ENCODE data around the gene SH3RF3.
A peak's percentile ranks its signal among the peaks of the same experiment; 100 is the strongest.

SH3RF3 gene

DNA sequence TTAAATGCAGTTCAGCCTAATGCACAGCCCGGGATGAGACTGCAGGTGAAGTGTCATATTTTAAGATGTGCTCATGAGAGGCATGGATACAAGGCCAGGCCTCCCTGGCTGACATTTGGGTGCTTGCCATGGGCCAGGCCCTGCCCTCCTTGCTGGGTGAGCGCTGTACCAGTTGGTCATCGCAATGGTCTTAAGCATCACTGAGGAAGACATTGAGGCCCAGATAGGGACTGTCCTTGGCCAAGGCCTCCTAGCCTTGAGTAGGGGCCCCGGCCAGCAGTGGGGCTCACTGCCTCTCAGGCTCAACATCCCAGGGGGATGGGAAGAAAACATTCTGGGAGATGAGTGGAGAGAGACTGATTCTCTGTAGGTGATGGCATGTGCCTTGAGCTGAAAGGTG, 184.3 kb downstream of the SH3RF3 start:
- Histone ChIP-seq H3K27ac (ENCODE audit: low read depth, low read length, severe bottlenecking) (no peak overlapping the region), H3K4me1 (ENCODE audit: control insufficient read depth, insufficient read depth, low read length, poor library complexity, severe bottlenecking) (peaks cover 7% of the 10 kb centered on the region), H3K9me3 (ENCODE audit: control insufficient read depth, low read length) (no peaks in the 10 kb centered on the region), H3K4me3 (ENCODE audit: extremely low read depth, insufficient read depth, low read length, poor library complexity, severe bottlenecking) (no peak overlapping the region), H3K36me3 (ENCODE audit: control insufficient read depth, insufficient read depth, low read length) (no peaks in the 10 kb centered on the region)
- WGBS, 2 experiments (ENCODE audit: insufficient coverage in 2 of 2) = 92 to 100% methylated on average over 4 of the region's 4 CpGs

DNA sequence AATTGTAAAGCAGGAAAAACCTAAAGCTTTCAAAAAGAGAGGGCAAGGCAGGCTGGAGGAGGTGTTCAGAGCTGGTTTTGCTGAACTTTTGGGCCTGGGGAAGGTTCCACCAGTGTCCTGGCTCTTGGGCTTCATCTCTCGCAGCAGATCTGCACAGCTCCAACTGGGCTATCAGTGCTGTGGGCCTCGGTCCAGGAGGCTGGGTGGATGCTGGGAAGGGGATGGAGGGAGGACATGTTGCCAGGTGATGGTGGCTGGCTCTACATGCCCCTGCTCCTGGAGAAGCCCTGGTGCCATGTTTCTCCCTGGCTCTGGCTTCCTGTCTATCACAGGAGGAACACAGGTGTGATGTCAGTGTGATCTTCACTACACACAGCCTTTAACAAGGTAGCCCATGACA, 187.1 kb downstream of the SH3RF3 start:
- H3K4me3 ChIP-seq (ENCODE audit: extremely low read depth, insufficient read depth, low read length, poor library complexity, severe bottlenecking) = no peak overlapping the region
- H3K9me3 ChIP-seq (ENCODE audit: control insufficient read depth, low read length) = no peaks in the 10 kb centered on the region
- no peaks in the 10 kb centered on the region for H3K36me3 ChIP-seq (ENCODE audit: control insufficient read depth, insufficient read depth, low read length)
- no peak overlapping the region for H3K27ac ChIP-seq (ENCODE audit: low read depth, low read length, severe bottlenecking)
- 40 to 100% methylated on average over 1 of the region's 2 CpGs for WGBS, 2 experiments (ENCODE audit: insufficient coverage in 2 of 2)
- H3K4me1 ChIP-seq (ENCODE audit: control insufficient read depth, insufficient read depth, low read length, poor library complexity, severe bottlenecking) = peaks cover 9% of the 10 kb centered on the region

DNA sequence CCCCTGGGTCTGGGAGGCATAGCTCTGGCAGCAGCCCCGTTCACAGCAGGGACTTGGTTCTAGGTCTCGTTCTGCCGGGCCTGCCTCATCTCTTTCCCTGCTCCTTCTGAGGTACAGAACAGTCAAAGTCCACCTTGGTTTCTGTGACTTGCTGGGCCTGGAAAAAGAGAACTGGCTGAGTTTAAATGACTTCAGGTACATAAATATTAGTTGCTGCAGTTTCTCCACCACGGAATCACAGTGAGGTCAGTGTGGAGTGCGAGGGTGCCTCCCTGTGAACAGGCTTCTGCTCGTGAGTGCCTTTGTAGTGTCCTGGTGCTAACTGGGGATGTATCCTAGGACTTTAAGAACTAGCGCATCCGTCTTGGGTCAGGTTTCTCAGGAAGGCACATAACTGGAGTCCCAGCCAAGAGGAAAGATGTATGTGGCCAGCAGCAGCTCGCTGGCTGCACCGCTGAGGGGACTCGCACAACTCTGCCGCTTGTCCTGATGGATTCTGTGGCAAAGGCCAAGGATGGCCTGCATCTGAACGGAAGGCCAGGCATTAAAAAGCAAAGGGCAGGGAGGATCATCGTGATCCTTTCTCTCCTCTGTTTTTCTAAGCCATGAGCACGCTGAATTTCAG, 188.6 kb downstream of the SH3RF3 start:
- WGBS, 2 experiments (ENCODE audit: insufficient coverage in 2 of 2) = 94 to 97% methylated on average over 15 of the region's 15 CpGs
- Histone ChIP-seq H3K4me1 (ENCODE audit: control insufficient read depth, insufficient read depth, low read length, poor library complexity, severe bottlenecking) (peaks cover 18% of the 10 kb centered on the region), H3K27ac (ENCODE audit: low read depth, low read length, severe bottlenecking) (no peak overlapping the region), H3K36me3 (ENCODE audit: control insufficient read depth, insufficient read depth, low read length) (no peaks in the 10 kb centered on the region), H3K4me3 (ENCODE audit: extremely low read depth, insufficient read depth, low read length, poor library complexity, severe bottlenecking) (no peak overlapping the region), H3K9me3 (ENCODE audit: control insufficient read depth, low read length) (no peaks in the 10 kb centered on the region)

DNA sequence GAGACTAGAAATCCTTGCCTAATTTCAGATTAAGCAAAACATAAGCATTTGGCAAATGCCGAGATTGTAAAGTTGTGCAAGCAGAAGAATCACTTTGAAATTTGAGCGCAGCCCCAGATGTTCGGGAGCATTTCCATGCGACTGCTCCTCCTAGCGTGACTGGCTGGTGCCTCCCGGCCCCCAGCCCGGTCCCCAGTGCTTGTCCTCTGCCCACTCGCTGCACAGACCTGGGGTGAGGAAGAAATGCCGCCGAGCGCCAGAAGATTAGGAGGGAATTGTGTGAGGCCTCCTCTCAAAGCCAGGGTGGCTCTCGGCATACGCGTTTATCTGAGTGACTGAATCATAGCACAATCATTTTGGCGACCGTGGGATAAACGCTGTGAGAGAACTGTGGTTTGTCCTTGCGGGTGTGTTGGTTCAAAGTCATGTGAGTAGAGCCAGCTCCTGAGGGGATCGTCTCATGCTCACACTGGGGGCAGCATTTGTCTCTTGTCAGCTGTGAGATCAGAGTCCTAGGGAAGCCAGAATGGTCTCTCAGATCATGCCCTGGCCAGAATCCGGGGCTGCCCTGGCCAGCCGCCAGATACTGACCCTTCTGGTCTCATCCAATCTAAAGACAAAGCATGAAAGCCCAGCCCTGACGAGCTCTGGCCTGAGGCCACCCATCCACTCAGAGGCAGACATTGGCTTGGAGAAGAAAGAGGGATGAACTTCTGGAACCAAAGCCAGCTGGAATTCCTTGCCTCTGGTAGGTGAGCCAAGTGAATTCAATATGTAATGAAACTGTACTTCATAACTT, 189.3 kb downstream of the SH3RF3 start:
- H3K9me3 ChIP-seq (ENCODE audit: control insufficient read depth, low read length) = no peaks in the 10 kb centered on the region
- H3K4me1 ChIP-seq (ENCODE audit: control insufficient read depth, insufficient read depth, low read length, poor library complexity, severe bottlenecking) = peaks cover 20% of the 10 kb centered on the region
- H3K4me3 ChIP-seq (ENCODE audit: extremely low read depth, insufficient read depth, low read length, poor library complexity, severe bottlenecking) = no peak overlapping the region
- H3K27ac ChIP-seq (ENCODE audit: low read depth, low read length, severe bottlenecking) = no peak overlapping the region
- no peaks in the 10 kb centered on the region for H3K36me3 ChIP-seq (ENCODE audit: control insufficient read depth, insufficient read depth, low read length)
- 85 to 89% methylated on average over 15 to 18 of the region's 22 CpGs for WGBS, 2 experiments (ENCODE audit: insufficient coverage in 2 of 2)

DNA sequence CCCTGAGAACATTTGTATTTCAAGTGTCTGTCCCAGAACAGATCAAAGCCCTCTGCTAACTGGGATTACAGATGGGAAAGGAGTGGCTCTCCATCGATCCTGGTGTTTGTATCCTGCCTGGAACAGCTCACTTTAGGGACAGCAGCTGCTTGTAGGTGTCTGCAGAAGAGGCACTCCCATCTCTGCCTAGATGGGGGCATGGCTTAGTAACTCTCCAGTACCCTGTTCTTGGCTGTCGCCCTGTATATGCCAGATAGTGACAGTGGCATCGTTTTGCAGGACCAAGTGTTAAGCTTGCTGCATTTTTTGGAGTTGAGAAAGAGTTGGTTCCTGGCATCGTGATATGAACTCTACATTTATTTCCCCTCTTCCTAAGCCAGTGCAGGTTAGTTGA, 189.9 kb downstream of the SH3RF3 start:
- Histone ChIP-seq H3K27ac (ENCODE audit: low read depth, low read length, severe bottlenecking) (no peak overlapping the region), H3K9me3 (ENCODE audit: control insufficient read depth, low read length) (no peaks in the 10 kb centered on the region), H3K36me3 (ENCODE audit: control insufficient read depth, insufficient read depth, low read length) (no peaks in the 10 kb centered on the region), H3K4me3 (ENCODE audit: extremely low read depth, insufficient read depth, low read length, poor library complexity, severe bottlenecking) (no peak overlapping the region), H3K4me1 (ENCODE audit: control insufficient read depth, insufficient read depth, low read length, poor library complexity, severe bottlenecking) (peaks cover 20% of the 10 kb centered on the region)
- 94% methylated on average over 2 of the region's 4 CpGs for WGBS, 2 experiments (ENCODE audit: insufficient coverage in 2 of 2)

DNA sequence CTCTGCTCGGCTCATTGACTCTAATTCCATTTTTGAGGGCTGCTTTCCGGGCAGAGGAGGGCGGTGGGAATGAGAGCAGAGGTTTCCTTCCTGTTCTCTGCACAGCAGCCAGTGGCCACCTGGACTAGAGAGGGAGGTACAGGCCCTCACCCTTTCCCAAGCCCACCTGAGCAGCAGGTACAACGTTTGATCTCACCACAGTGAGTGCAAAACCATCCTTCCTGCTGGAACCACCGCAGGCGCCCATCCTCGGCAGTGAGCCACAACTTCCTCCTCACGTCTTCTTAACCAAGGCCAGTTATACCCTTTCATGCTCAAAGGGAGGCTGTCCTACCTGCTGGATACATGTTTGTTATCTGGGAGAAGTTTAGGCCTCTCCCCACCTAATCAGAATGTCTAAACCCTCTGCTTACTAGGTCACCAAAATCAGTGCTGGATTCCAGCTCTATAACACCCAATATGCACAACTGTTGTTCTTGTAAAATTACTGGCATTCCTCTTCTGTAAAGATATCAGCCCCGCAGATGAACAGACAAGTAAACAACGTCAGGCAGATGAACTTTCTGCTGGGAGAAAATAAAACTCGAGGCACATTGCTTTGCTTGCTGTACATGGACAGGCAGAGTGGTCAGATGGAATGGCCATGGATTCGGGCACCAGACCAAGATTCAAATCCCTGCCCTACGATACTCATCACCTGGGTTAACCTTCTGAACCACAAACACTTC, 191.4 kb downstream of the SH3RF3 start:
- peaks cover 24% of the 10 kb centered on the region for H3K4me1 ChIP-seq (ENCODE audit: control insufficient read depth, insufficient read depth, low read length, poor library complexity, severe bottlenecking)
- H3K9me3 ChIP-seq (ENCODE audit: control insufficient read depth, low read length) = no peaks in the 10 kb centered on the region
- 88 to 93% methylated on average over 6 to 11 of the region's 13 CpGs for WGBS, 2 experiments (ENCODE audit: insufficient coverage in 2 of 2)
- H3K36me3 ChIP-seq (ENCODE audit: control insufficient read depth, insufficient read depth, low read length) = no peaks in the 10 kb centered on the region
- no peak overlapping the region for H3K27ac ChIP-seq (ENCODE audit: low read depth, low read length, severe bottlenecking)
- H3K4me3 ChIP-seq (ENCODE audit: extremely low read depth, insufficient read depth, low read length, poor library complexity, severe bottlenecking) = no peak overlapping the region

DNA sequence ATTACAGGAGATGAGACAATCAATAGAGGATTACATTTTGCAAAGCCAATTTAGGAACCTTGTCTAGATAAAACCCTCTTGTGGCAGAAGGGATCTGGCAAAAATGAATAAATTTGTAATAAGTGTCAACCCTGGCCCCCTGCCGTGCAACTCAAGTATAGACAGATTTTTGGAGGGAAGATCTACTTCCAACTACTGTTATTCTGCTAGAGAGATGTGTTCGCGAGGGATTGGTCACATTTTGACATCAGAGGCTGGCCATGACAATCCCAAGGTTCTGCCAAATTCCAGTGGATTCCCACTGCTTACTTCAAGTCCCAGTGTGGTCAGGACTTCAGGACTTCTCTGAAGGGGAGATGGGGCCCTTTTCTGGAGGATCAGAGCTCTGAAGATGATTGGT, 192.6 kb downstream of the SH3RF3 start:
- Histone ChIP-seq H3K9me3 (ENCODE audit: control insufficient read depth, low read length) (no peaks in the 10 kb centered on the region), H3K36me3 (ENCODE audit: control insufficient read depth, insufficient read depth, low read length) (no peaks in the 10 kb centered on the region), H3K27ac (ENCODE audit: low read depth, low read length, severe bottlenecking) (no peak overlapping the region), H3K4me1 (ENCODE audit: control insufficient read depth, insufficient read depth, low read length, poor library complexity, severe bottlenecking) (peaks cover 28% of the 10 kb centered on the region), H3K4me3 (ENCODE audit: extremely low read depth, insufficient read depth, low read length, poor library complexity, severe bottlenecking) (no peak overlapping the region)
- WGBS, 2 experiments (ENCODE audit: insufficient coverage in 2 of 2) = 87 to 93% methylated on average over 2 to 3 of the region's 3 CpGs

DNA sequence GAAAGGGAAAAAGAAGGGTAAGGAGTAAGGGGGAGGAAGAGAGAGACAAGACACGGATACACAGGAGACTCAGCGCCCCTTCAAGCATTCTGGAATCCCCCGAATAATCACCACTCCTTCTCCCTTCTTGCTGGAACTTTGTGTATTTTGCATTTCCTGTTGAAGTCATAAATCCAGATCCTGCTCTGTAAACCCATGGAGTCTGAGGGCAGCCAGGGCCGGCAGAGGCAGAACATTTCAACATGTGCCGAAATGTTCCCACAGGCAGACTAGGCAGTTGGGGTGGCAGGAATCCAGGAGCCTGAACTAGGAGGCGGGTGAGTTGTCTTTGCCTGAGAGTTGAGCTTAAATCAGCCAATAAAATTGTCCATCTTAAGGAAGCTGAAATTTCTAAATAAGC, 193.1 kb downstream of the SH3RF3 start:
- 73 to 90% methylated on average over 3 of the region's 6 CpGs for WGBS, 2 experiments (ENCODE audit: insufficient coverage in 2 of 2)
- Histone ChIP-seq H3K36me3 (ENCODE audit: control insufficient read depth, insufficient read depth, low read length) (no peaks in the 10 kb centered on the region), H3K27ac (ENCODE audit: low read depth, low read length, severe bottlenecking) (peak overlapping the region; percentile 6), H3K4me3 (ENCODE audit: extremely low read depth, insufficient read depth, low read length, poor library complexity, severe bottlenecking) (no peak overlapping the region), H3K4me1 (ENCODE audit: control insufficient read depth, insufficient read depth, low read length, poor library complexity, severe bottlenecking) (peaks cover 28% of the 10 kb centered on the region), H3K9me3 (ENCODE audit: control insufficient read depth, low read length) (no peaks in the 10 kb centered on the region)

DNA sequence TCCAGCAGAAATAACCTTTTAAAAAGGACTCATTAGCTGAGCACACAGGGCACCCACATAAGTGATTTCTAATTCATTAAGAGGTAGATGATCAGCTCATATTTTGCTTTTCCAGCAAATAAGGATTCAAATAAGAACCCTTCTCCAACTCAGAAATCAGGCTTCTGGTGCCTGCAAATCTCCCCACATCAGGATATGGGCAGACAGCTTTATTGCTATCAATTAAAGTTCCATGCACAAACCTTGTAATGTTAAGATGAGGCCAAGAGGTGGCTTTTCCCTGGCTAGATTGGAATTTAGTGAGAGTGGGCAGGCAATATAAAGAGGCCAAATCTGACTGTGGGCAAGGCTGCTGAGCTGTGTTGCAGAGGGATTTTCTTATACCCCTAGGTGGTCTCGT, 193.6 kb downstream of the SH3RF3 start:
- Histone ChIP-seq H3K27ac (ENCODE audit: low read depth, low read length, severe bottlenecking) (no peak overlapping the region), H3K4me3 (ENCODE audit: extremely low read depth, insufficient read depth, low read length, poor library complexity, severe bottlenecking) (no peak overlapping the region), H3K9me3 (ENCODE audit: control insufficient read depth, low read length) (no peaks in the 10 kb centered on the region), H3K4me1 (ENCODE audit: control insufficient read depth, insufficient read depth, low read length, poor library complexity, severe bottlenecking) (peaks cover 28% of the 10 kb centered on the region), H3K36me3 (ENCODE audit: control insufficient read depth, insufficient read depth, low read length) (no peaks in the 10 kb centered on the region)
- 78 to 100% methylated on average over 1 of the region's 1 CpG for WGBS, 2 experiments (ENCODE audit: insufficient coverage in 2 of 2)

DNA sequence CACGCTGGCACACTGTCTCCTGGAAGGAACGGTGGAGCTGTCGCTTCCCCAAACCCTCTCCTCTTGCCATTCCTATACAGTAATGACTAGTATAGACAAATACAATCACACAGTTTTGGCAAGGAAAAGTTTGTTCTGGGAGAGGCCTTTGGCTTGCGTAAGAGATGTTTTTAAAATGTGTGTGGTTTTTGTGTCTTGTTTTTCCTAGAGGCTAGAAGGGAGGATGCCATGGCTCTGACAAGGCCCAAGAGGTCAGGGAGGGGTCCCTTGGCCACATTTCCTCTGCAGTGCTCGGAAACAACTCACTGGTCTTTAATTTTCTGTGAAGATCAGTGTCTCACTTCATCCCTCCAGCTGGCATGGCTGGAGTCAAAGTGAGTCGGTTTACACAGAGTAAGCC, 195.9 kb downstream of the SH3RF3 start:
- H3K4me3 ChIP-seq (ENCODE audit: extremely low read depth, insufficient read depth, low read length, poor library complexity, severe bottlenecking) = no peak overlapping the region
- no peaks in the 10 kb centered on the region for H3K36me3 ChIP-seq (ENCODE audit: control insufficient read depth, insufficient read depth, low read length)
- H3K4me1 ChIP-seq (ENCODE audit: control insufficient read depth, insufficient read depth, low read length, poor library complexity, severe bottlenecking) = peaks cover 20% of the 10 kb centered on the region
- no peak overlapping the region for H3K27ac ChIP-seq (ENCODE audit: low read depth, low read length, severe bottlenecking)
- 94 to 100% methylated on average over 4 to 6 of the region's 6 CpGs for WGBS, 2 experiments (ENCODE audit: insufficient coverage in 2 of 2)
- H3K9me3 ChIP-seq (ENCODE audit: control insufficient read depth, low read length) = peaks cover 8% of the 10 kb centered on the region
